Testis (tissue), 3 donors: ENCODE data around the gene SRGAP1. TPM values are rescaled to one million over a fixed set of nuclear protein-coding genes. Genes with fewer than 3 reads are reported as not detected.
A peak's percentile ranks its signal among the peaks of the same experiment; 100 is the strongest.

Experiments
- DNase-seq: peaks from one replicate; pipeline ENCODE4 v3.0.0-alpha.2; 2019
- H3K27ac ChIP-seq, 2 donors: fragments of 200-600 bp; sonication (generic); one replicate each; pipeline ENCODE4 v1.5.1; 2019
- H3K27me3 ChIP-seq: fragments of 200-600 bp; sonication (generic); one replicate; pipeline ENCODE4 v1.5.1; 2019
- H3K36me3 ChIP-seq: fragments of 200-600 bp; sonication (generic); one replicate; pipeline ENCODE4 v1.5.1; 2017; ENCODE audit warnings: low read depth; ENCODE audit errors: missing control alignments
- H3K4me1 ChIP-seq: fragments of 200-600 bp; sonication (generic); one replicate; pipeline ENCODE4 v1.5.1; 2019
- H3K4me3 ChIP-seq, 2 donors: fragments of 200-600 bp; sonication (generic); one replicate each; pipeline ENCODE4 v1.5.1; 2017 to 2019
- H3K9me3 ChIP-seq: fragments of 200-600 bp; sonication (generic); one replicate; pipeline ENCODE4 v1.5.1; 2017
- CTCF ChIP-seq, 3 experiments: fragments of 450-650 bp in 2 of 3; fragments of 200-600 bp in 1 of 3; sonication (generic) in 1 of 3; IDR thresholded peaks; one replicate each; pipeline ENCODE4 v1.5.1; 2016 to 2019; ENCODE audit warnings: antibody characterized with exemption in 3 of 3, mild to moderate bottlenecking in 2 of 3, moderate library complexity in 1 of 3
- POLR2A ChIP-seq: fragments of 450-650 bp; IDR thresholded peaks from one replicate; pipeline ENCODE4 v1.6.1; 2017; ENCODE audit warnings: antibody characterized with exemption, mild to moderate bottlenecking, moderate library complexity
- WGBS, 2 donors: methylation state at CpG; one replicate each; pipeline ENCODE4 v1.1.5; 2018; 5-methylcytosine and 5-hydroxymethylcytosine counted together
- intact Hi-C: fragments of 100-400 bp; cut with DNase I; formaldehyde crosslinking; loops from one replicate; pipeline ENCODE4 v1.15.1; 2023; ENCODE audit warnings: low total_unique reads
- polyA plus RNA-seq: library from polyadenylated mRNA; stranded (reverse); fragments of 350-450 nt; fragmentation: Illumina TruSeq; extraction: RNeasy Lipid Tissue Mini Kit (QIAGEN cat#74804); gene quantifications from one replicate; pipeline ENCODE4 v1.2.3, GENCODE V29; 2014; ENCODE audit warnings: low read depth, low replicate concordance; ENCODE audit not compliant: insufficient read depth
- total RNA-seq, 2 donors: library from RNA; depleted of rRNA; stranded (reverse); fragments of >200 nt; gene quantifications; one replicate each; pipeline ENCODE4 v1.2.3, GENCODE V29; 2016

The SRGAP1 gene
- total and polyA plus RNA-seq, 3 donors from 2014 or later, result 9.4 to 47.2 (median 26.9) TPM

- DNase-seq, result no peak
- Histone ChIP-seq H3K27me3 (no peaks in the 10 kb centered on the region), H3K4me3 (no peak overlapping the region), H3K9me3 (no peaks in the 10 kb centered on the region), H3K36me3 (no peaks in the 10 kb centered on the region), H3K4me1 (no peaks in the 10 kb centered on the region), H3K27ac (no peak overlapping the region)
- intact Hi-C loops, result no loop called here
- 81 to 91% methylated on average over 2 of the region's 2 CpGs for WGBS, 2 donors
- TF ChIP-seq POLR2A (no peak), CTCF (IDR thresholded peaks at IDR 0.05) (no peak)
Measured at GRCh38 chr12:64122995-64123394, 278.5 kb downstream of the SRGAP1 start.

GRCh38 chr12:64123448-64123847 is 278.9 kb downstream of the SRGAP1 start:
- Histone ChIP-seq H3K27ac (no peak overlapping the region), H3K4me1 (no peaks in the 10 kb centered on the region), H3K4me3 (no peak overlapping the region), H3K36me3 (no peaks in the 10 kb centered on the region), H3K27me3 (no peaks in the 10 kb centered on the region), H3K9me3 (no peaks in the 10 kb centered on the region)
- TF ChIP-seq CTCF (IDR thresholded peaks at IDR 0.05) (no peak), POLR2A (no peak)
- WGBS, 2 donors, result 87 to 96% methylated on average over 1 of the region's 1 CpG
- intact Hi-C loops, result no loop called here
- no peak for DNase-seq

GRCh38 chr12:64124511-64125197 is 280.2 kb downstream of the SRGAP1 start:
- Histone ChIP-seq H3K27me3 (no peaks in the 10 kb centered on the region), H3K4me3 (no peak overlapping the region), H3K9me3 (no peaks in the 10 kb centered on the region), H3K36me3 (no peaks in the 10 kb centered on the region), H3K4me1 (no peaks in the 10 kb centered on the region), H3K27ac (no peak overlapping the region)
- 93 to 96% methylated on average over 3 of the region's 3 CpGs for WGBS, 2 donors
- intact Hi-C loops, result no loop called here
- DNase-seq, result no peak
- TF ChIP-seq POLR2A, result no peak
- TF ChIP-seq CTCF (IDR thresholded peaks at IDR 0.05), result no peak

- TF ChIP-seq CTCF (IDR thresholded peaks at IDR 0.05) (no peak), POLR2A (no peak)
- intact Hi-C loops, result no loop called here
- Histone ChIP-seq H3K9me3 (no peaks in the 10 kb centered on the region), H3K27ac (no peak overlapping the region), H3K27me3 (no peaks in the 10 kb centered on the region), H3K4me1 (no peaks in the 10 kb centered on the region), H3K36me3 (no peaks in the 10 kb centered on the region), H3K4me3 (no peak overlapping the region)
- 56 to 79% methylated on average over 6 of the region's 6 CpGs for WGBS, 2 donors
- DNase-seq, result peak; percentile 69
Measured at GRCh38 chr12:64125913-64126312, 281.4 kb downstream of the SRGAP1 start.

- WGBS, 2 donors, result 94 to 98% methylated on average over 11 to 14 of the region's 14 CpGs
- TF ChIP-seq POLR2A (no peak), CTCF (IDR thresholded peaks at IDR 0.05) (no peak)
- intact Hi-C loops, result no loop called here
Measured at GRCh38 chr12:64127811-64128210, 283.3 kb downstream of the SRGAP1 start.

More at GRCh38 chr12:64127811-64128210, 283.3 kb downstream of the SRGAP1 start:
- H3K27ac ChIP-seq, result no peak overlapping the region
- no peaks in the 10 kb centered on the region for H3K27me3 ChIP-seq
- H3K4me1 ChIP-seq, result no peaks in the 10 kb centered on the region
- DNase-seq, result no peak
- no peaks in the 10 kb centered on the region for H3K9me3 ChIP-seq
- no peak overlapping the region for H3K4me3 ChIP-seq
- H3K36me3 ChIP-seq, result no peaks in the 10 kb centered on the region
